GM19023 (cell line): Measurements from ENCODE around the gene EFNB1.

Source experiments
- ATAC-seq: cut with Tn5 transposase; IDR thresholded peaks from one replicate; pipeline ENCODE4 v1.9.1; 2021; ENCODE audit warnings: mild to moderate bottlenecking, moderate library complexity; ENCODE audit not compliant: unreplicated experiment

Gene EFNB1

DNA sequence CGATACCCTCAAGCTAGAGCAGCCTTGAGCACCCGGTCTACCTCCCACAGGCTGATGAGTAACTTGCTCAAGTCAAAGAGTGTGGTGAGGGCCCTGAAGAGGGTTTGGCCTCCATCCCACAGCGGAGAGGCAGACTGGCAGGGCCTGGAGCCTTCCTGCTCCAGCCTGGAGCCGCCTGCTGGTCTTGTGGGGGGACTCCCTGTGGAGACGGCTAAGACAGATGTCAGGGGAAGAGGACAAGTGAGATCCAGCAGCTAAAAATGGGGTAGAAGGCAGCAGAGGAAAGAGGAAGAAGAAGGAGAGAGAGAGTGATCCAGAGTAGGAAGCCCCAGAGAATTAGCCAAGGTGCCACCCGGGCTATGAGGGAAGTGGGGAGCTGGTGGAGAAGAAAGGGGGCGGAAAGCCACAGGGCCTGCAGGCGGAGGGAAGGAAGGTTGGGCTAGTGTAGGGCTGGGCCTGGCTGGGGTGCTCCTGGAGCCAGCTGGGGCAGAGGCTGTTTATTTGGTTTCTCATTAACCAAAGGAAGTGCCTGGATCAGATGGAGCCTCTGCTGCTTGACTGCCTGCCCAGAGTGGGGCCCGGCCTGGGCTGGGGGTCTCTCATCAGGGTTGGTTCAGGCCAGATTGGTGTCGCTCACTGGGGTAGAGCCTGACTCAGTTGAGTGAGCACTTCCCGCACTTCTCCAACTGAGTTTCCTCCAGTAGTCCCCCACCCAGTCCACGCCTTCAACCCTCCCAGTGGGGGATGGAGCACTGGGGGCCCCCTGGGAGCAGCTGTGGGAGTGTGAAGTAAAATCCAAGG lies 14.2 kb downstream of the EFNB1 start:
- no peak for ATAC-seq

DNA sequence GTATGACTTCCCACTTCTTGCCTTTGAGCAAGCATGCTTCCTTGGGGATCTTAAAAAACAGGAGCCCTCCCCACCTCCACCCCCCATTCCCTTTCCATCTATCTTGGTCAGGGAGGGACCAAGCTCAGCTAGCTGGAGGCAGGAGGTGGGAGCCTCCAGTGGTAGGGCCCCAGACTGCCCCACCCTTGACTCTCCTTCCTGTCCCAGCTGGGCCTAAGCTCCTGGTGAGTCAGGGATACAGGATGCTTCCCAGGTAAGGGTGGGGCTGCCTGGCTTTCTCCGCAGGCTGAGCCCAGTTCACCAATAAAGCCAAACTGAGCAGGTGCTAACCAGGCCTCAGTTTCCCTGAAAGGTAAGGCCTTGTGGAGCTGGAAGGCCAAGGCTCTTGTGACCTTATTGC lies 15.2 kb downstream of the EFNB1 start:
- no peak for ATAC-seq

DNA sequence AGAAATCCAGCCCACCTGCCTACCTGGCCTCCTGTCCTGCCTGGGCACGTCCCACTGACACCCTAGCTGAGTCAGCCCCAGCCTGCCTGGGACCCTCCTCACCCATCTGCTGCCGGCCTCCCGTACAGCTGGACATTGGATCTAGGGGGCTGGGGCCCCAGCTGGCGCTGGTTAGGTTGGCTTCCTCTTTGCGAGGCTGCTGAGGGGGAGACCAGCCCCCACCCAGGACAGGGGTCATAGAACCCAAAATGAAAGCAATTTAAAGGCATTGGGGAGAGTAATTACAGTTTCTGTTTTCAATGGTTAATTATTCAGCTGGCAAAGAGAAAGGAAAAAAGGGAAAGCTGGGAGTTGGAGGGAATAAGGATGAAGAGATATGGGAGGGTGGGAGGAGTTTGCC lies 15.8 kb downstream of the EFNB1 start:
- ATAC-seq = no peak

DNA sequence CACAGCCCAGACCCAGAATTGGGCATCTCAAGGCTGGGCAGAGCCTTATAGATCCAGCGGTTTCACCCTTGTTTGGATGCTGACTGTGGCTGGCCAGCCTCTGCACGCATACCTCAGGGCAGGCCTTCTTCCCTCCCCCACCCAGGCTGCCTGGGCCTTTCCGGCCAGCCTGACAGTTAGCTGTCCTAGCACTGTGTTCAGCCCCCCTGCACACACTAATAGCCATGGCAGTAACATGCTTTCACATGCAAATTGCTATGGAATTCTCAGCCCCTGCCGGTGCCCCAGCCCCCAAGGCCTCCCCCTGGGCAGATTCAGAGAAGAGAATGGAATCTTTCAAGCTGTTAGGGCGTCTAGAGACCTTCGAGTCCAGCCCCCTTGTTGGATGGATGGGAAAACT lies 17.7 kb downstream of the EFNB1 start:
- no peak for ATAC-seq

DNA sequence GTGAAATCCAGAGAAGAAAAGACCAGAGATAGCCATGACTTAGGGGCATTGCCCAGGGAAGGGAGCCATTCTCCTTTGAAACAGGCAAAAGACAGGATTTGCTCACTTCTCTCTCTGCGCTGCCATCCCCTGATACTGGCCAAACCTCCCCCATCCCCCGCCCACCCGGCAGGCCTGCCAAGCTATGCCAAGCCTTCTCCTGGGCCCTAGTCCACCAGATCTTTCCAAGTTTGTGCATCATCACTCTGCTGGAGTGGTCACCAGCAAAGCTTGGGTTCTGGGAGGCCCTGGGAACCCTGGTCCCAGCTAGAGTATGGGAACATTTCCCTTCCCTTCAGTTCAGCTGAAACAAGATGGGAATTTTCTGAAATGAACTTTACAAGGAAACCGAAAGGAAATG lies 18.4 kb downstream of the EFNB1 start:
- no peak for ATAC-seq

DNA sequence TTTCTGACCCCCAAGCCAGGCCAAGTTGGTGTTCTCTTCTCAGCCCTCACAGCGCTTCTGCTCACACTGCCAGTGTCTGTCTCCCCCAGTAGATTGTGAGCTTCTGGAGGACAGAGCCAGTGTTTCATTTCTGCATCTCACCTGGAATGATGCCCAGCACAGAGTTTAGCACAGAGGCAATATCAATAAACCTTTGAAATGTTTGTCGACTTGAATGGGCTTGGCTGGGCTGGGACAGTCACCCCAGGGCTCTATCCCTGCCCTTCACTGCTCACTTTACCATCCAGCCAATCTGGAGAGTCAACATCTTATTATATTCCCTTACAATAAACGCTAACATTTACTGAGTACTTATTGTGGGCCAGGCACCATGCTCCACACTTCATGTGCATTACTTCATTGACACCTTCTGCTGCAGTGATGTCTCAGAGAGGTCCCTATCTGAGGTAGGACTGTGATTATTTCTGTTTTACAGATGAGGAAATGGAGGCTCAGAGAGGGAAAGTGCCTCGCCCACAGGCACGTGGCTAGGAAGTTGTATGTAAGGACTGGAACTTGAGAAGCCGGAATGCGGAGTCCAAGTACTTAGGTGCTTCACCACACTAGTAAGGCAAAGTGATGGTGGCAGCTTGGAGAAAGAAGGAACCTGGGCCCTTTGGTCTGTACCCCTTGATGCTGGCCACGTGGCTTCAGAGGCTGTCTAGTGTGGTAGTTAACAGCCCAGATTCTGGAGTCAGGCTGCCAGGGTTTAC lies 19.5 kb downstream of the EFNB1 start:
- ATAC-seq = no peak

DNA sequence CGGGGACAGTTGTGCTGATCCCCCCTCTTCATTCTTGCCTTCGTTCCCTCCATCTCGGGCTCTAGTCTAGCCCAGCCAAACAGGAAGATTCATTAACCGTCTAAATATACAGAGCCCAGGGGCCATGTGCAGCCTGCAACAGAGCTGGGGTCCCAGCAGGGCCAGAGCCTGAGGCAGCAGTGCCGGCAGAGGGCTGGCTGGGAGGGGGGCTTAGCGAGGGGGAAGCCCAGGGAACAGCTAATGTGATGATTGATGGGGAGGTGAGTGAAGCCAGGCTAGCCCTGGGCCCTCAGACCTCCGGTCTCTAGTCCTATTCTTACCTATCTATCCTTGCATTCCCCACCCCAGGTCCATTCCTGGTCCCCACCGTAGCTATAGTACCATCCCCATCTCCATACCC lies 22.3 kb downstream of the EFNB1 start:
- no peak for ATAC-seq

DNA sequence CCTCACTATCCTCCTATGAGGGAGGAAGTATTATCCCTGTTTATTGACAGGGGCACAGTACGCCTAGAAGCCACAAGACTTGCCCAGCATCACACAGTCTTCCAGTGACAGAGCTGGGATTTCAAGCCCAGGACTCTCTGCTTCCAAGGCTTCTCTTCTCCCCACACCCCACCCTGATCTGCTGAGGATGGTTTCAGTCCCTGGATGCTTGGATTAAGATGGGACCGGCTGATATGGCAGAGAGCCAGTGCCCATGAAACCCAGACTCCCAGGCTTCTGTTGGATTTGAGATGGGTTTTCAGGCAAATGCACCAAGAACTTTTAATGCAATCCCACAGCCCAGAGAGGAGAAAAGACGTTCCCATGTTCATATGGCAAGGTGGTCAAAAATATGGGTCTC lies 23.2 kb downstream of the EFNB1 start:
- no peak for ATAC-seq

DNA sequence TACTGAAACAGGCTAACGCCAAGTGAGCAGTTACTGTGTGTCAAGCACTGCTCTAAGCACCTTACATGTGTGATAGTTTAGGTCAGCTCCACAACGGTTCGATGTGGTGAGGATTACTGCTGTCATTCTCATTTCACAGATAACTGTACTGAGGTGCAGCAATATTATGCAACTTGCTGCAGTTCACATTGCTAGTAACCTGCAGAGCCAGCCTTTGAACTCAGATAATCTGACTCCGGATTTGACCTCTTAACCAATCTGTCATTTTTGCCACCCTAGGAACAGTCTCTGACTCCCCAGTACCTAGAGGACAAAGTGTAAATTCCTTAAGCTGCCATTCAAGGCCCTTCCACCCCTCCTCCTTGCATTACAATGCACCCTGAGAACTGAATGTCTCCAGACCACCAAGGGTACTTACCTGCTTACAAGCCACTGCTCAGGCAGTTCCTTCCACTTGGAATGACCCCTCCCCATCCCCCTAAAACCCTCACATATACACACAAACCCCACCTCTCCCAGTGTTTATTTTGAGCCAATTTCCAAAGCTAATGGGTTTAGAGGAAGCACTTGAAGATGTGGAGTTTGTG lies 24.9 kb downstream of the EFNB1 start:
- ATAC-seq = no peak

DNA sequence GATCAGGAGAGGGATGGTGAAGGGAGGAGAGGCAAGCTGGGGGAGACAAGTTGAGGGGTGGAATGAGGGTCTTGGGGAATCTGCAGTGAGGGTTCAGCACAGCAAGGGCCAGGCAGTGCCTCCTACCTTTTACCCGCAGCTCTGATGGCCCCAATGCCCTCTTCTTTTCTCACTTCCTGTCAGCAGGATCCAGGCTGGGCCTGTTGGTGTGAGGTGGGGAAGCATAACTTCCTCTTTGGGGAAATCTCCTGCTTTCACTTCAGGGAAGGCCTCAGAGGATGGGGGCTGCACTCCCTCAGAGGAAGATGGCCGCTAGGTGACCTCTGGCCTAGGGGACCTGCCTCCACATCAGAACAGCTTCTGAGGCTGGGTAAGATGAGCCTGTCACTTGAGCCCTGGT lies 36.5 kb downstream of the EFNB1 start:
- ATAC-seq = no peak

DNA sequence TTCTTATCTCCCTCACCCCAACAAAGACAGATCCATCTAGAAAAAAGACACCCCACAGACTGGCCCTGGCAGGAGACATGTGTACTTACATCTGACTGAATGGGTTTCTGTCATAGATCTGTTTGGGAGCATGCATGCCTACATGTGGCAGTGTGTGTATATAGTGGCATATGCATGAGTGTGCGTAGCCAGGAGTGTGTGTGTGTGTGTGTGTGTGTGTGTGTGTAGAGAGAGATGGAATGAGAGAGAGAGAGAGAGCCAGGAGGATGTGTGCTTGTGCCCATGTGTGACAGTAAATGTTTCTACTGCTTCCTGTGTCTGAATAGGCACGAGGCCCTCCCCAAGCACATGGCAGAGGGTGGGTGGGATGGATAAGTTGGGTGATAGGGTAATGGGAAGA lies 37.1 kb downstream of the EFNB1 start:
- no peak for ATAC-seq

DNA sequence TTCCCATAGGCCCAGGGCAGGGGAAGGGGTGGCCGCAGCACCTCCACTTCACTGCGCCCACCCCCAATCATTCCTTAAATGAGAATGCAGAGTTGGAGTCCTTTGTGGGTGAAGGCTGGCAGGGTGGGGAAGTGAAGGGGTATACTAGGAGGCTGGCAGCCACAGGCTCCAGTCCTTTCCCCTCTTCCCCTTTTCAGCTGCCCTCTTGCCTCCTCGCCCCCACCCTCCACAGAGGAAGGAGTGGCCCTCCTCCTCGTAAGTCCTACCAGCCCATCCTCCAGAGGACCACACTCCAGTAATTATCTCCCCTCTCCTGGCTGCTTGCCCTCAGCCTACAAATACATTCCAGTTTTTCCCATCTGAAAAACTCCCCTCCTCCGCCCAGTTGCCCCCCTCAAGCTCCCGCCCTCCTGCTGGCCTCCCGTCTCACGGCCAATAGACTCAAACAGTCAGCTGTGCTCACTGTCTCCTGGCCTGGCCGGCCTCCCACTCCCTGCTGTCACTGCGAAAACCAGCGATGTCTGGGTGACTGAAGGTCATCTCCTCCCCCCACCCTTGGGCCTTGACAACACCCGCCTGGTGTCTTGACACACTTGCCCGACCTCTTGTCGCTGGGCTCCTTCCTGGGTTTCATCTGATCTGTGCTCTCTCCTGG lies 38.8 kb downstream of the EFNB1 start:
- no peak for ATAC-seq

DNA sequence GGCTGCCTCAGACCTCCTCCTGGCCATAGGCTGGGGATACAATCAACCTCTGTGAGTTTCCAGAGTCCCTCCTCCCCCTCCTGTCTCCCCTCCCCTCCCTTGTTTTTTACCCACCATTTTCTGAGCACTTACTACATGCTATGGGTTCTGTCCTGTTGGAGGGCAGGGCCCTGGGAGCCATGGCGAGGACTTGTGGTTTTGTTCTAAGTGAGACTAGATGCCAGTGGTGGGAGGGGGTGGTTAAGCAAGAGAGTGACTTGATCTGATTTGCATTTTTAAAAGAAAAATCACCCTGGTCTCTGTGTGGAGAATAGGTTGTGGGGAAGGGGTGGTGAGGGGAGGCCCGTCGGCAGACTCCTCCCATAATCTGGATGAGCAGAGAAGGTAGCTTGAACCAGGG lies 39.5 kb downstream of the EFNB1 start:
- no peak for ATAC-seq

DNA sequence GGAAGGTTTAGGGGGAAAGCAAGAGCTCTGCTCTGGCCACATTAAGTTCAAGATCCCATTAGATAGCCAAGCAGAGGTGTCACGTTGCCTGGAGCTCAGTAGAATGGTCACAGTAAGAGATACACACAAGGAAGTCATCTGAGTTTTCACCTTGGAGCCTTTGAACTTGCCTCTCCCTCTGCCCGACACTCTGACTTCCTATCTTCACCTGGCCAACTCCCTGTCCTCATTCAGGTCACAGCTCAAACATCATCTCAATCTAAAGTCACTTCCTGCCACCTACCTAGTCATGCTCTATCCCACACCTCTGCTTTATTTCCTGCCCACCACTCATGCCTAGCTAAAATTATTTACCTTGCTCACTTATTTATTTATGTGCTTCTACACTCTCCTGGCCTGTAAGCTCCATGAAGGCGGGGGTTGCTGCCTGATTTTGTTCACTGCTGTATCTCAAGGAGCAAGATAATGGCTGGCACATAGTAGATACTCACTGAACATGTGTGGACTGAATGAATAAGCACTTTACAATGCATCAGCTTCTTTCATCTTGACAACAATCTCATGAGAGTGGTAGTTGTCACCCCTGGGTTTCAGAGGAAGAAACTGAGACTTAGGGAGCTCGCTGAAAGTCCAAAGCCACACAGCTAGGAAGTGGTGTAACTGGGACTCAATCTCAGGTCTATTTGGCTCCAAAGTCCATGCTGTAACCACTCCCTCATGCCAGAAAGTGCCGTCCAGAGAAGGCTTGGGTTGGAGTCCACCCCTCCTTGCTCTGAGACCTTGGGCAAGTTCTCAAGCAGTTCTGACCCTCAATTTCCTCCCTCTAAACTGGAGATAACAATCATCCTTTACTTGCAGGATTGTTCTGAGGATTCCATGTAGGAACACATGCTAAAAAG lies 40.3 kb downstream of the EFNB1 start:
- no peak for ATAC-seq

DNA sequence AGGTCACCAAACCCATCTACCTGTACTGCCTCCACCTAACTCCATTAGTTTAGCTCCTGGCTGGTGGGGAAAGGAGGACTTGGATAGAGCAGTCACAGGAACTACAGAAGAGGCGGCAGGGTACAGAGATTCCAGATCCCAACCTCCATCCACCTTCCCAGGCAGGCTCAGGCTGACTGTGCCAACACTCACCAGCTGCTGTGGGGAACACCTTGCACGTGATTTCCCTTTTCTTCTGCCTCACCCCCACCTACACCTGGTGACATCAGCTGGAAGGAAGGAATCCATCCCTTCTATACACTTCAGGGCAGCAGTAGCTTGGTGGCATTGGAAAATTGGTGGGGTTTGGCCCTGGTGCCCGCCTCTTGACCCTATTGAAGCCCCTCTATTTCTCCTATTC lies 41.5 kb downstream of the EFNB1 start:
- ATAC-seq = no peak

DNA sequence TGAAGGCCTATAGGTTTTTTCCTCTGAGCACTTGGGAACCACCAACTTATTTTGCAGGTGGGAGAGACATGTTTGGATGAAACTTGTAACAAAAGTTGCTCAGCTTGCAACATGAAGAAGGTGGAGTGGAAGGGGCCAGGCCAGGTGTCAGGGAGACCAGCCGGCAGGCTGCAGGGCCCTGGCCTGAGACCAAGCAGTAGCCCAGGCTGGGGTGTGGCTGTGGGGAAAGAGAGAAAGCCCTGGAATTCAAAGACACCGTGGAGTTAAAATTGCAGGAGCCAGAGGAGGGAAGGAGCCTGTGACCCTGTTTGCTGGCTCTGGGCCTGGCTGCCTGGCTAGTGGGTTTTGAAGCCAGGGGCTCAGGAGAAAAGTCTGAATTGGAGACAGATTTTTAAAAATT lies 43.4 kb downstream of the EFNB1 start:
- no peak for ATAC-seq

DNA sequence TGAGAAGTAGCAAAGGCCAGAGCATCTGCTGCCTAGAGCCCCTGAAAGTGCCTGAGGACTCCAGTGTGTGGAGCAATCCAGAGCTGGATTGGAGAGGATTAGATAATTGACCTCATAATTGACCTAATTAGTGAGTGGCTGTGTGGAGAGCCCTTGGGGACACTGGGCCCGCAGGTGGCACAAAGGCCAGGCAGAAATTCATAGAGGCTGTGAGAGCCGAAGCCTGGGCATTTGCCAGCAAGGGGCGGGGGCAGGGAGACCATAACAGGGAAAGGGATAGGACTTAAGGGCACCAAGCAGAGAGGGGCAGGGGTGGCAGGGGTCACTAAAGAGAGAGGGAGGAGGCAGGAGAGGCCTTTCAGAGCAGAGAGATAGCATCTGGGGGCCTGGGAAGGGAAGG lies 45.3 kb downstream of the EFNB1 start:
- ATAC-seq = no peak

DNA sequence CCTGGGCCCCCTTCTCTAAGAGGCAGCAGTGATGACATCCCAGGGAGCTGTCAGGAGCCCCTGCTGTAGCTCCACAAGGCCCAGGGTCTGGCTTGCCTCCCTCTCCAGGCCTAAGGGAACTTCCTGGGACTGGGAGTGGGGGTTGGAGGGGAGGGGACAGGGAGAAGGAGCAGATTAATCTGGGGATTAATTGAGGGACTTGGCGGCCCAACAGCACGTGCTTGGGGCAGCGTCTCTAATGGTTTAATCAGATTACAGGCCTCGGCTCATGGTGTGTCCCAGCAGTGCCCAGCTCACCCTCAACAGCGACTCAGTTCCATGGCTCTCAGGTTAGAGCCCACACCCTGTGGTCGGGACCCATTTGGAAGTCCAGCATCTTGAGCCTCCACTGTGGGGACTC lies 47.9 kb downstream of the EFNB1 start:
- ATAC-seq = no peak

DNA sequence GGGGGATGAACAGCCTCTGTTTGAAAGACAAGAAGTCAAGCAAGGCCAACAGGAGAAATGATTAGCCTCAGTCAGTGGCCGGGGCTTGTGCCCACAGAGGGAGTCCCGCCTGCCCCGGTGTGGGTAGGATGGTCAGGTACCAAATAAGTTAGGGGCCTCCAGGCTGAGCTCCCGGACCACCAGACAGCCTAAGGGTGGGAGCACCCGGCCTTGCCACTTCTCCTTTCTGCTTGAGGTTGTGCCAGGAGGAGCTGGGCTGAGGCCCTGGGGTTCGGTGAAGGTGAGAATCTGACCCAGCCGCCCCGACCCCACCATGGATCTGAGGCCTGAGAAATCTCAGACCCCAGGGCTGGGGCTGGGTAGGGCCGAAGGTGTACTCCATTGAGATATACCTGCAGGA lies 48.8 kb downstream of the EFNB1 start:
- ATAC-seq = no peak

DNA sequence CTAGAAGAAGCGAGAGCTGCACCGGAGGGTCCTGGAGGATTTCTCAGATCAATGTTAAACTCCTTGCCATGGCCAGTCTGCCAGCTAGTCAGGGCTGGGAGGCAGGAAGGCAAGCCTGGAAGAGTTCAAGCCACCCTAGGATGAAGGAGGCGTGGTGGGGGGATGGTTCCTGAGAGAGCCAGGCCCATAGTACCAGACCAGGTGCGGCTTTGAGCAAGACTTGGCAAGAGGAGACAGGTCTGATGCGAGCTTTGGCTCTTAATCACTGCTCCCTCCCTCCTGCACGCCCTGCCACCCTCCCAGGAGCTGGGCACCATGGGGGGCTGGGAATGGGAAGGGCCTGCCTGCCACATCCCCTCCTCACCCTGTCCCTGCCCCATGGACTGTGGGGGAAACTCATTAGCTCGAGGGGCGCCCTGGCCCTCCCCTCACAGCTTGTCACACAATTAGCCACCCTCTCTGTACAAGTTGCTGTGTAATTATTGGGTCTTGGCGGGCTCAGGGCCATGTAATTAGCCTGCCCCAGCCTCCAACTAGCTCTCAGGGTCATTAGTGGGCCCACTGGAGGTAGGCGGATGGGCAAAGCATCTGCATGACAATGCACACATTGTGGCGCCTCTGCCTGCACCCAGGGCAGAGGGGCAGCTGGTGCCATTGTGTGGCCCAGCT lies 50.3 kb downstream of the EFNB1 start:
- ATAC-seq = no peak
